GM13977 (cell line): ENCODE results near the gene MPP7.

ENCODE experiments used
- DNase-seq: peaks from one replicate; pipeline ENCODE4 v3.0.0; 2012; ENCODE audit warnings: low spot score
- CTCF ChIP-seq: IDR thresholded peaks from 2 replicates; pipeline ENCODE4 v1.5.1; 2012; ENCODE audit warnings: mild to moderate bottlenecking, control low read depth; ENCODE audit not compliant: insufficient read depth; ENCODE audit errors: extremely low read depth, missing control alignments
- in situ Hi-C: fragments of 300-500 bp; cut with MboI; formaldehyde crosslinking; loops from one replicate; pipeline ENCODE4 v1.12.0; 2022; ENCODE audit warnings: low sequenced_read_pairs, low pct_unique_long_range_greater_than_20kb, mixed read lengths, inconsistent platforms; ENCODE audit not compliant: unreplicated experiment

MPP7 gene

GRCh38 chr10:28285816-28286215, 17.0 kb downstream of the MPP7 start:
- in situ Hi-C loops: no loop called here
- DNase-seq: no peak
- TF ChIP-seq CTCF: no peak

GRCh38 chr10:28284126-28284525, 18.7 kb downstream of the MPP7 start:
- no peak for DNase-seq
- in situ Hi-C loops: no loop called here
- no peak for TF ChIP-seq CTCF

- in situ Hi-C loops: no loop called here
- no peak for TF ChIP-seq CTCF
- no peak for DNase-seq
Measured at GRCh38 chr10:28283251-28283650, 19.6 kb downstream of the MPP7 start.

- TF ChIP-seq CTCF: no peak
- DNase-seq: no peak
- in situ Hi-C loops: no loop called here
Measured at GRCh38 chr10:28282336-28282735, 20.5 kb downstream of the MPP7 start.

GRCh38 chr10:28281726-28282315, 21.0 kb downstream of the MPP7 start:
- no peak for TF ChIP-seq CTCF
- DNase-seq: no peak
- in situ Hi-C loops: no loop called here

- TF ChIP-seq CTCF: no peak
- DNase-seq: no peak
- in situ Hi-C loops: no loop called here
Measured at GRCh38 chr10:28280652-28281051, 22.2 kb downstream of the MPP7 start.

GRCh38 chr10:28279878-28280277, 23.0 kb downstream of the MPP7 start:
- TF ChIP-seq CTCF: no peak
- in situ Hi-C loops: no loop called here
- no peak for DNase-seq
